Neural progenitor cell (in vitro differentiated cells): ENCODE data around the gene MGAT4A.

ENCODE experiments used
- EZH2 ChIP-seq: fragments of 200-600 bp; sonication (generic); IDR thresholded peaks from 2 replicates; pipeline ENCODE4 v1.6.1; 2017; ENCODE audit warnings: antibody characterized with exemption, mild to moderate bottlenecking, moderate library complexity
- TF ChIP-seq, protein P1 (sequence below): fragments of 200-600 bp; sonication (generic); IDR thresholded peaks from 2 replicates; pipeline ENCODE4 v1.5.1; 2017; ENCODE audit warnings: antibody characterized with exemption, mild to moderate bottlenecking

DNA sequence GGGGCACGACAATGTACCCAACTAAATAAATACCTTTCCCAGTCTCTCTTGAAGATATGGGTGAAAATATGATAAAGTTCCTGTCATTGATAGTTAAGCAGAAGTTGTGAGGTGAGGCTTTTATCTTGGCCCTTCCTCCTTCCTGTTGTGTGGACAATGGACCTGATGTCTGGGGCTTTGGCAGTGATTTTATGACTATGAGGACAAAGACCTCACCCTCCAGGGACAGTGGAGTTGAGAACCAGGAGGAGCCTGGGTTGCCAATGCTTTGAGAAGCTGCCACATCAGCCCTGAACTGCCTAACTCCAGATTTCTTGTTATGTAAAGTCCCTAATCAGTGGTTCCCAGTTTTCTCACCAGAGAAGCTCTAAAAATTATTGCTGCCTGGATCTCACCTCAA lies 20.8 kb upstream of the MGAT4A start:
- TF ChIP-seq, protein P1, sequence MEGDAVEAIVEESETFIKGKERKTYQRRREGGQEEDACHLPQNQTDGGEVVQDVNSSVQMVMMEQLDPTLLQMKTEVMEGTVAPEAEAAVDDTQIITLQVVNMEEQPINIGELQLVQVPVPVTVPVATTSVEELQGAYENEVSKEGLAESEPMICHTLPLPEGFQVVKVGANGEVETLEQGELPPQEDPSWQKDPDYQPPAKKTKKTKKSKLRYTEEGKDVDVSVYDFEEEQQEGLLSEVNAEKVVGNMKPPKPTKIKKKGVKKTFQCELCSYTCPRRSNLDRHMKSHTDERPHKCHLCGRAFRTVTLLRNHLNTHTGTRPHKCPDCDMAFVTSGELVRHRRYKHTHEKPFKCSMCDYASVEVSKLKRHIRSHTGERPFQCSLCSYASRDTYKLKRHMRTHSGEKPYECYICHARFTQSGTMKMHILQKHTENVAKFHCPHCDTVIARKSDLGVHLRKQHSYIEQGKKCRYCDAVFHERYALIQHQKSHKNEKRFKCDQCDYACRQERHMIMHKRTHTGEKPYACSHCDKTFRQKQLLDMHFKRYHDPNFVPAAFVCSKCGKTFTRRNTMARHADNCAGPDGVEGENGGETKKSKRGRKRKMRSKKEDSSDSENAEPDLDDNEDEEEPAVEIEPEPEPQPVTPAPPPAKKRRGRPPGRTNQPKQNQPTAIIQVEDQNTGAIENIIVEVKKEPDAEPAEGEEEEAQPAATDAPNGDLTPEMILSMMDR = no peak
- no peak for TF ChIP-seq EZH2
